Measurements from ENCODE around the gene AADACL2.
A peak's percentile ranks its signal among the peaks of the same experiment; 100 is the strongest.

Gene AADACL2

DNA sequence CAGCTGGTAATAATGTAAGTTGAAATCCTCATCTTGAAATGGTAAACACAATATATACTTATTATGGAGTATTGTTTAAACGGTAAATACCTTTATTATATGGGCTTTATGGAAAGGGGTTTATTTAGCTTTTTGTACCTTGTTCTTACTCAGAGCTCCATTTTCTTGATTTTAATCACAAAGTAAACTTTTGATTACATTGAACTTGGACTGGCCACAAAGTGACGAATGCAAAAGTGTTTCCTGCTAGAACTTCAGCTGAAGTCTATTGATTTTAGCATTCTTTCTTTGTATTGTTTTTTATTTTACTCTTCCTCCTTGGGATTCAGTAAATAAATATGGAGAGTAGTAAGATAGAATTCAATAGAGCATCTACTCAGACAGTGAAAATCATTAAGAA is 60.4 kb downstream of the AADACL2 start:
- Histone ChIP-seq H3K36me3 (replicated peaks) (no peaks in the 10 kb centered on the region), H3K4me3 (ENCODE audit: low read depth, low read length) (no peak overlapping the region), H3K27me3 (replicated peaks) (no peaks in the 10 kb centered on the region), H3K27ac (peak overlapping the region; percentile 54)
- in situ Hi-C loops (cut with HindIII; ENCODE audit: low pct_ligation_motif_present, low sequenced_read_pairs): no loop called here
- TF ChIP-seq CTCF (IDR thresholded peaks at IDR 0.05; ENCODE audit: low read depth, low read length, missing control alignments): no peak
- DNase-seq: no peak

GRCh38 chr3:151795276-151795675 is 61.5 kb downstream of the AADACL2 start:
- no peak for TF ChIP-seq CTCF (IDR thresholded peaks at IDR 0.05; ENCODE audit: low read depth, low read length, missing control alignments)
- no peaks in the 10 kb centered on the region for H3K27me3 ChIP-seq (replicated peaks)

DNA sequence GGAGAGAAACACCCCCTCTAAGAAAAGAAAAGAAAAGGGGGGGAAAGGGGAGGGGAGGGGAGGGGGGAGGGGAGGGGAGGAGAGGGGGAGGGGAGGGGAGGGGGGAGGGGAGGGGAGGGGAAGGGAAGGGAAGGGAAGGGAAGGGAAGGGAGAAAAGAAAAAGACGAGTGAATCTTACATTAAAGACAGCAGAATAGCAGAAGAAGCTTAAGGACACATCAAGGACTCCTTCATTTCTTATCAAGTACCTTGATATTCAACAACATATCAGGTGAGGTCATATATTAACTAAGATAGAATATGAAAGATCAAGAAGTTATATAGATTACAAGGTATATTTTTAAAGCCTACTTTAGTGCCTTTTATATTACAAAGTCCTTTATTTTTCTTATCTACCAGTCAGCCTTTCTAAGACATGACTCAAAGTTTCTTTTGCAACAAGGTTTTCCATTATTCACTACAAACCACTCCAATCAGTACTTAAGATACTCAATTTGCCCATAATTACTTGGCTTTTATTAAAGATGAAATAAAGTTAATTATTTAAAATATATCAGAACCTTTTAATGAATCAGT is 62.5 kb downstream of the AADACL2 start:
- TF ChIP-seq CTCF (IDR thresholded peaks at IDR 0.05; ENCODE audit: low read depth, low read length, missing control alignments): no peak
- in situ Hi-C loops (cut with HindIII; ENCODE audit: low pct_ligation_motif_present, low sequenced_read_pairs): no loop called here
- Histone ChIP-seq H3K36me3 (replicated peaks) (no peaks in the 10 kb centered on the region), H3K27me3 (replicated peaks) (no peaks in the 10 kb centered on the region), H3K27ac (no peak overlapping the region), H3K4me3 (ENCODE audit: low read depth, low read length) (no peak overlapping the region)
- DNase-seq: no peak

More at GRCh38 chr3:151795276-151795675, 61.5 kb downstream of the AADACL2 start:
- H3K4me3 ChIP-seq (ENCODE audit: low read depth, low read length): no peak overlapping the region
- no peaks in the 10 kb centered on the region for H3K36me3 ChIP-seq (replicated peaks)
- no peak overlapping the region for H3K27ac ChIP-seq
- in situ Hi-C loops (cut with HindIII; ENCODE audit: low pct_ligation_motif_present, low sequenced_read_pairs): no loop called here
- peak; percentile 40 for DNase-seq

- peaks cover 2% of the 10 kb centered on the region for H3K36me3 ChIP-seq (replicated peaks)
- H3K27me3 ChIP-seq (replicated peaks): no peaks in the 10 kb centered on the region
- peak overlapping the region; percentile 43 for H3K27ac ChIP-seq
- no peak overlapping the region for H3K4me3 ChIP-seq (ENCODE audit: low read depth, low read length)
- TF ChIP-seq CTCF (IDR thresholded peaks at IDR 0.05; ENCODE audit: low read depth, low read length, missing control alignments): no peak
- DNase-seq: peak; percentile 69
- in situ Hi-C loops (cut with HindIII; ENCODE audit: low pct_ligation_motif_present, low sequenced_read_pairs): no loop called here
Measured at GRCh38 chr3:151798466-151798865, 64.7 kb downstream of the AADACL2 start.

DNA sequence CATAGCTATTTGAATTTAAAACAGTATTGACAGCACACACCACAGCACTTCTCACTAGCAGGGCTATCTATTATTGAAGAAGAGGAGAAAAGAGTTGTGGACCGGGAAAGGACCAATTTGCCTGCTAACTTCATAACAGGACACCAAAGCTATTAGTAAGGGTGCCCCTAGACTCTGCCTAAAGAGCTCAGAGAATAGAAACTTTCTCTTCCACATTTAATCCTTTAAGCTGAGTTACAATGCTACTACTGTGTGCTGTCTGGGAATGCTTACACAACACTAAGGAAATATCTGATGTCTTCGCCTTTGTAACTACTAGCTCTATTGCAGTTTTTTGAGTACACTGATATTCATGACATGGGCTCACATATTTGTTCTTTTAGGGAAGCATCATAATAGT is 66.7 kb downstream of the AADACL2 start:
- Histone ChIP-seq H3K27ac (no peak overlapping the region), H3K36me3 (replicated peaks) (peaks cover 4% of the 10 kb centered on the region), H3K27me3 (replicated peaks) (no peaks in the 10 kb centered on the region), H3K4me3 (ENCODE audit: low read depth, low read length) (no peak overlapping the region)
- in situ Hi-C loops (cut with HindIII; ENCODE audit: low pct_ligation_motif_present, low sequenced_read_pairs): no loop called here
- DNase-seq: no peak
- no peak for TF ChIP-seq CTCF (IDR thresholded peaks at IDR 0.05; ENCODE audit: low read depth, low read length, missing control alignments)

DNA sequence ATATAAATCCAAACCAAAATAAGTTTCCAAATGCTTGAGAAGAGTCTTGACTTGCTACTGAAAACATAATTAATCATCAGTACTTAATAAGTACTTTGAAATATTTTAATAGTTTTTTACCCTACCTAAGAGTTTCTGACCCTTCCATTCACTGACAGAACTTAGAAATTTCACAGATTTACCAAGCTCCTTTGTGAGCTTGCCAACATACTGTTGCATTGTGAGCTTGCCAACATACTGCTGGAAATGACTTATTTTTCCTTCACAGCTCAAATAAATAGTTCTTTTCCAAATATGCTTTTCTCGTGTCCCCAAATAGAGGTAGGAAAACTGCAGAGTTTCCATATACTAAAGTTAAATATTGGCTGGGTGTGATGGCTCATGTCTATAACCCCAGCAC is 70.5 kb downstream of the AADACL2 start:
- no peak for DNase-seq
- Histone ChIP-seq H3K4me3 (ENCODE audit: low read depth, low read length) (no peak overlapping the region), H3K36me3 (replicated peaks) (peaks cover 25% of the 10 kb centered on the region), H3K27me3 (replicated peaks) (no peaks in the 10 kb centered on the region), H3K27ac (no peak overlapping the region)
- in situ Hi-C loops (cut with HindIII; ENCODE audit: low pct_ligation_motif_present, low sequenced_read_pairs): no loop called here
- no peak for TF ChIP-seq CTCF (IDR thresholded peaks at IDR 0.05; ENCODE audit: low read depth, low read length, missing control alignments)

Data from brain microvascular endothelial cell (primary cell).